Right lobe of liver (tissue), 4 donors: Measurements from ENCODE around the gene CNKSR2.

Source experiments
- CTCF ChIP-seq, 4 donors: fragments of 200-600 bp in 3 of 4; fragments of 450-650 bp in 1 of 4; IDR thresholded peaks; one replicate each; pipeline versions ENCODE4 v1.5.1 to v1.8.0; 2016 to 2022; ENCODE audit warnings: antibody characterized with exemption in 4 of 4, mild to moderate bottlenecking in 2 of 4
- POLR2A ChIP-seq: fragments of 450-650 bp; IDR thresholded peaks from one replicate; pipeline ENCODE4 v1.6.1; 2017; ENCODE audit warnings: antibody characterized with exemption, mild to moderate bottlenecking
- donor health status: DM: no; HTN: no; CAD: no.
- donor health status: DM: no; HTN: no; CAD: no.
- donor health status: DM: no; HTN: yes; CAD: no.

DNA sequence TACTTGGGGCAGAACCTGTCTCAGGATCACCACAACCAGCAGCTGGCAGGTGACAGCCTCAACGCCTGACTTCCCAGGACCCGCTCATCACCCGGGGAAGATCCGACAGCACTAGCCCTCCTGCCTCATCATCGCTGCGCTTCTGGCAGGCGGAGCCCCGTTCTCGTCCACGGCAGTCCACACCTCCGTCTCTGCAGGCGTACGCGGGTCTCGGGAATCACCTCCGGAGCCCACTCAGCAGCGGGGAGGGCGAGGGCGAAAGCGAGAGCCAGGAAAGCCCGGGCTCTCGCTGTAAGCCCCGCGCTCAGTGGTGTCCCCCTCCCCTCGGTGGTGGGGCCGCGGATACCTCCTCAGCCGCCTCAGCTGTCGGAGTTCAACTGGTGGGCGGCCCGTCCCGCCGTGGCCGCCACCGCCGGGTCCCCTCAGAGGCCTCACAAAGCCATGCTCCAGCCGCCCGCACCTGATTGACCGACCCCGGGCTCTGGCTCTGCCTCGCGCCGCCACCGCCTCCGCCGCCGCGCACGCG is 518 bp upstream of the CNKSR2 start:
- no peak for TF ChIP-seq CTCF (IDR thresholded peaks at IDR 0.05)
- TF ChIP-seq POLR2A = no peak
